H54 (cell line): ENCODE data around the gene PLEKHA5.
A peak's percentile ranks its signal among the peaks of the same experiment; 100 is the strongest.

Experiments used
- DNase-seq: peaks from one replicate; pipeline ENCODE4 v3.0.0; 2011; ENCODE audit warnings: low spot score, mixed read lengths; ENCODE audit not compliant: insufficient read length
- FAIRE-seq: peaks from 3 replicates; lab custom pipeline; 2011; peaks lifted over from hg19 to GRCh38; lab: Jason Lieb, UNC
- POLR2A ChIP-seq: IDR thresholded peaks from 2 replicates; pipeline ENCODE4 v1.6.1; 2011; ENCODE audit warnings: low read depth, mild to moderate bottlenecking, low read length

The PLEKHA5 gene

DNA sequence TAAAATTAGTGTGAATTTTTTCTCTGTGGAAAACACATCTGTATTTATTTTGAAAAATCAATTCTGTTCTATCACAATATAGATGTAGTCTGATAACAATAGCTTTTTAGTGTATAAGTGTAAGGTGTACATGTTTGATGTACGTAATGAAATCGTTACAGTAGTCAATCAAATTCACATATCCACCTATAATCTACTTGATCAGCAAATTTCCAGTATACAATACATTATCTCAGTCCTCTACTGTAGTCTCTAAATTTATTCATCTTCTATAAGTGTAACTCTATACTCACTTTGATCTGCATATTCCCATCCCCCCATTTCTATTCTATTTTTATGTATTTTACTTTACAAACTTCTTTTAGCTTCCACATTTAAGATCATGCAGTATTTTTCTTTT lies 13.0 kb downstream of the PLEKHA5 start:
- DNase-seq = no peak
- FAIRE-seq = no peak
- TF ChIP-seq POLR2A = no peak

DNA sequence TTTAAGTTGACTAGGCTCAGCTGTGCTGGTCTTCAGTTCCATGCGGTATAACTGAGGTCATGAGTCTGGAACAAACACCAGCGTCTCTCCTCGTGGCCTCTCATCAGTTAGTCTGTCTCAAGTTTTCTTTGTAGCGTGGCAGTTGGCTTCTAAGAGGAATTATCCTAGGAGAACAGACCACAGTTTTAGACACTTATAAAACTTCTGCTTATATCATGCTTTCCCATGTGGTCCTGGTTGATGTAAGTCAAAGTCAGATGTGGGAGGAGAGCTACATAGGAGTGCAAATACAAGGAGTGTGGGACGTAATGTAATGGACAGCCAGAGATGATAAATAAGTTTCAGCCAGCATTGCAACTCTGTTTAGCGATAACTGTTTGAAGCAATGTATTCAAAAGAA lies 14.8 kb downstream of the PLEKHA5 start:
- TF ChIP-seq POLR2A = no peak
- FAIRE-seq (no peak), DNase-seq (no peak)

DNA sequence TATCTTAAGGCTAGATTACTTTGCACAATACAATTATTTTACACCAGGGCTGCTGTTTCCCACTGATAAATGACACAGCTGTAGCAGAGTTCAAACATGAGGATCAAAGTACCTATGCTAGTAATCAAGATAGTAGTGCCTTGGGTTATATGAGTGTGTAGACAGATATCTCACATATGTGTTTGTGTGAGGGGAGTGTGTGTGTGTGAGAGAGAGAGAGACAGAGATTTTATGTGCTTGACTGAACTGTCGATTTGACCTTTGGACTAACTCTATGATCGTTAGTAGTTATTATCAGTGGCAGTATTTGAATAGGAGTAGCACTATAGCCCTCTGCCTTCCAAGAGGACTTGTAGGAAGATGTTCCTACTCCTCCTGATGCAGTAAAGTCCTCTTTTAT lies 15.5 kb downstream of the PLEKHA5 start:
- DNase-seq = no peak
- no peak for TF ChIP-seq POLR2A
- FAIRE-seq = peak; percentile 73

DNA sequence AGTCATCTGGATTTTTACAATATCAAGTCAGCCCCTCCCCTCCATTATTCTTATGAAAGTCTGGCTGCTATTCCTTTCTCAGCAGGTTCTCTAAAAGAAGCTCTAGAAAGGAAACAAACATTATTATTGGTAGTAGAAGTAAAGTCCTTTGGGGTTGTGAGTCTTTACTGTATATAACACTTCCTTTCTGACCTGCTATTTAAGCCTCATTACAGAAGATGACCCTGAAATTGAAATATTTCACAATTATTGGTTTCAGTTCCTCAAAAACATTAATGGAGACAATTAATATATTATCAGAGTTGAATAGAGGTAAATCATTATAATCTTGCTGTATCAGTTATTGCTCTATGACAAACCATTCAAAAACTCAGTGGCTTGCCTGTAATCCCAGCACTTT lies 19.3 kb downstream of the PLEKHA5 start:
- no peak for TF ChIP-seq POLR2A
- FAIRE-seq (no peak), DNase-seq (no peak)

DNA sequence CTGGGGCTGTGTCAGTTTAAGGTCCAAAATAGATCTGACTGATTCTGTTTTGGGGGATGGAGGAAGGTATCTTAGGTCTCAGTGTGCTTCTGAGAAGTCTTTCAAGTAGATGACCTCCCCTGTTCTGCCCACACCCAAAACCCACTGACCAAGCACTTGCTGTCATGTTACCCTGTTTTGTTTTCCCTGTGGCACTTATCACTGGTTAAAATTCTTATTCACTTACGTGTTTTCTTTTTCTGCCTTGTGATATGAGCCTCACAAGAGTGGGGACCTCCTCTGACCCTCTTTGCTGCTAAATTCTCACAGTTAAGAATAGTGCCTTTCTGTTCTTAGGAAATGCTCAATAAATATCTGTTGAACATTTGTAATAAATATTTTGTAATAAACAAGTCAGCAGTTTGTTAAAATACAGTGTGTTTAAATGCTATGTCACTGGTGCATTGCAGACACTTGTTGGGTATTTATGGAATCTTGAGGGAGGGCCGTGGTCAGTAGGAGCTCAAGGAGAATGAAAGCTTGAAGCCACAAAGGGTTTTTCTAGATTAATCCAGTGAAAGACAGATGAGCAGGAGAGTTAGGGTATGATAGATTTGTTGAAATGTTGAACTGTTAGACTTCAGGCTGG lies 20.9 kb downstream of the PLEKHA5 start:
- FAIRE-seq (no peak), DNase-seq (no peak)
- no peak for TF ChIP-seq POLR2A

DNA sequence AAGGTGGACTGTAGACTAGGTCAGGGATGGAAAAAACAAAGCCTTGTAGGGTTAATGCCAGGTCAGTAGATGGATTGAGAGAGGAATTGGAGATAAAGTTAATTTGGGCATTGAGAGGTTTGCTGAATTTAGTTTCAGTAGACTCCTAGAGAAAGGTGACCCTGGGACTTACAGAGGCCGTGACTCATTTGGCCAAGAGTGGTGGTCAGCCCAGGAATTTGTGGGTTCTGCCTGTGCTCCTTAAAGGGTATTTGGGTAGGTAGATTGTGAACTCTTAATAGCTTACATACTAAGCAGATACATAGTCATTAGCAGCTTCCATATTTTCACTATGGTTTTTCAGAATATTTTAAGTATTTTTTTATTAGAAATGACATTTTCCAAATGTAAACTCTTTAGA lies 21.8 kb downstream of the PLEKHA5 start:
- DNase-seq (no peak), FAIRE-seq (no peak)
- no peak for TF ChIP-seq POLR2A

DNA sequence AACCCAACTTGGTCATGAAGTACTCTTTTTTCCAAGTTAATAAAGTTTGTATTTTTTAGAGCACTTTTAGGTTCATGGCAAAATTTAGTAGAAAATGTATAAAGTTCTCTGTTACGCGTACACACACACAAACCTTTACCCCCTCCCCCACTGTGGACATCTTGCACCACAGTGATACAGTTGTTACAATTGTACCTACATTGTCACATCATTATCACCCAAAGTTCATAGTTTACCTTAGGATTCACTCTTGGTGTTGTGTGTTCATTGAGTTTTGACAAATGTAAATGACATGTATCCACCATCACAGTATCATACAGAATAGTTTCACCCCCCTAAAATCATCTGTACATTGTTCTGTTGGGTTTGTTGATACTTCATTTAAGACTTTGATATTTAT lies 23.9 kb downstream of the PLEKHA5 start:
- DNase-seq = no peak
- no peak for TF ChIP-seq POLR2A
- peak; percentile 78 for FAIRE-seq

DNA sequence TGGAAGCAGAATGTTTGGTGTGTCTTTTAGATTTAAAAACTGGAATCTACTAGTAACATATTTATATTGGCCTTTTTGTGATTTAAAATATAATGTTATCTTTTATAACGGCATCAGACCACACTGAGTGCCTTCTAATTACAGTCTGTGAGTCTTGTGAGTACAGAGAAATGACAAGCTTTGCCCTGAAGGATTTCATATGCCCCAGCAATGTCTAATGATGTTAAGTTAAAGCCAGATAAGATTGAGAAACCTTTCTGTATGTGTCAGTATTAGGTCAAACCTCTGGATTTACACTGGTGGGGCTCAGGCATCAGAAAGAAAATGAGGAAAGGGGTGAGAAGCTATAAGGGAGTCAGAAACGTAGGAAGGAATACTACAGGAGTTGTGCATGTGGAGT lies 25.2 kb downstream of the PLEKHA5 start:
- DNase-seq = no peak
- no peak for FAIRE-seq
- TF ChIP-seq POLR2A = no peak

DNA sequence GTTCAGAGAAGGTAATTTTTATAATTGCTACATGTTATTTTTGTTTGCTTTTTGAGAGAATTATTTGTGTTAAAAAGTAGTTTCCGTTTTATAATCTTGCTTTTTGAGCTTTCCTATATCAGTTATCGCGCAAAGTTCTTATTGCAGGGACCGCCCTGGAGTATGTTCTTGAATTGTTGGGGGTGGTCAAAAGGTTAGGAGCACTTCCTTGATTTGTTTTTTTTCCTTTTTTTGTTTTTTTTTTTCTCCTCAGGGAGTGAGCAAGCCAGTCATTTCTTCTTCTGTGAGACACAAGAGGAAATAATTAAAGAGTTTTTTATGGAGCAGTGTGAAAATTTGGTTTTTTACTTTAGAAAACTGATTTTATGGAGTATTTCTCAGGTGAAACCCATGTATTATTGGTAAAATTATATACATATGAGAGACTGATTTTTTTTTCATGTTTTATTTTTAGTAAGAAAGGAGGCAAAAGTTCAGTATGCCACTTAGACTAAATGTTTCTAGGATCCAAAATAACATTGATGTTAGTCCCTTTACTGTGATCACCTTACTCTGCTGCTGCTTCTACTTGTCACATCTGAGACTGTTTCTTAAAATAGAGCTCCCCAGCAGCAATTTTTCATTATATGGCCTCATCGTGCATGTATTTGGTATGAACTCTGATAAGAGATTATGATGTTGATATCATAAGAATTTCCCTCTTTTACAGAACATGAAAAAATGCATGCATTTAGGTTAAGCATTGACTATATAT lies 26.6 kb downstream of the PLEKHA5 start:
- FAIRE-seq (no peak), DNase-seq (no peak)
- no peak for TF ChIP-seq POLR2A

DNA sequence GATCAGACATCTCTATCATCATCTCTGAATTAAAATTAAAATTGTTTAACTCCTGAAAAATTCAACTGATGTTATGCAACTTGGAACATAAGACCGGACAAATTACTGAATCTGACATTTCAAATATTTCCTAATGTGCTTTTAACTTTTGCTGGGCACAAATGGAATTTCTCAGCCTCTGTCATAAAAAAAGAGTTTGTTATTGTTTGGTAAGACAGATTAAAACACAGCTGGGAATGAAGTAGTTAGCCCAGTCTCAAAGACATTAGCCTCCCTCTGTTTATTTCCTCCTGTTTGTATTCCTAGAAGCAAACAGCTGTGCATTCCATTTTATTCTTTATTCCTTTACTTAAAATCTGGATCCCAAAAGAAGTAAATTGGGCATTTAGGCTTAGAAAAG lies 29.4 kb downstream of the PLEKHA5 start:
- DNase-seq = no peak
- TF ChIP-seq POLR2A = no peak
- no peak for FAIRE-seq

DNA sequence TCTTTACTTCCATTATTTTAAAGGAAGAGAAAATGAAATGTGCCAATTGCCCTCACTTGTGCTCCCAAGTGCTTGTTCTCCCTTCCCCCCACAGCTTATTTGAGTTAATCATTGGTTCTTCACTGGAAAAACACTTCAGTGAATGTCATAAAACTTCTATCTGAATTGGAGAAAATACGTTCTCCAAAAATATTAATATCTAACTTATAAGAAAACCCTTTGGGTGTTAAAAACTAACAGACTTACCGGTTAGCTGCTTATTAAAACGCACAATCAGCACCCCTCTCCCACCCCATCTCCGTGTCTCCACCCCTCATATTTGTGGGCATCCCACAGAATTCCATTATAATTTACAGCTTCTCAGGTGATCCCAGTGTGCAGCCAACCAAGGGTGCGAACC lies 31.7 kb downstream of the PLEKHA5 start:
- DNase-seq (no peak), FAIRE-seq (no peak)
- TF ChIP-seq POLR2A = no peak

DNA sequence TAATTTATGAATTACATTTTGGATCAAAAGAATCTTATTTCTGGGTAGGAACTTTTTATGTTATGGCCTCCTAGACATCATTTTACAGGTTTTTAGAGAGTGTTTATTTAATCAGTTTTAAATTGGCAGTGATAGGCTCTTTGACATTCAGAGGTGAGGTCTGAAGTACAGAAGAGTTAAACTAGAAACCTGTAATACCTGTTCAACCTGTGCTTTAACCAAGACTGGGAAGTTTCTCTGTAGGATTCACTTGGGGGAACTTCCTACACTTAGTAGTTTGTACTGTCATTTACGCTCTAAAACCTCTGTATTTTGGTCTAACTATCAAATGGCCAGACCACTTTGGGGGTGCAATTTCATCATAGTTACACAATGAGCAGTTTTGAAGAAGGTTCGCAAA lies 35.9 kb downstream of the PLEKHA5 start:
- DNase-seq (no peak), FAIRE-seq (no peak)
- no peak for TF ChIP-seq POLR2A

DNA sequence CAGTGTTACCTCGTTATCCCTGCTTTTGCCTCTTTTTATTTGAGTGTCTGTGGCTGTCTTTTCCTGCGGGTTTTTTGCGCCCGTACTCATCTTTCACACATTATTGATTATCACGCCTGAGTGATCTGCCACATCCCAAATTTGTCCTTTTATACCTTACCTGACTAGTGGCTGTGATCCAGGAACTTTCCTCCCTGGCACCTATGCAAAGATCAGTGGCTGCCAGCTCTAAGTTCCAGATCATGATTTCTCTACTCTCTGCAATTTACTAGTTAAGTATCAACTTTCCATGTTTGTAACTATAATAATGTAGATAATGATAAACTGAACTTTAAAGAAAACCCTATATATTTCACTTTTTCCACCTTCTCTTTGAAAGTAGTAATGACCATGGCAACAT lies 36.9 kb downstream of the PLEKHA5 start:
- DNase-seq (no peak), FAIRE-seq (no peak)
- no peak for TF ChIP-seq POLR2A

DNA sequence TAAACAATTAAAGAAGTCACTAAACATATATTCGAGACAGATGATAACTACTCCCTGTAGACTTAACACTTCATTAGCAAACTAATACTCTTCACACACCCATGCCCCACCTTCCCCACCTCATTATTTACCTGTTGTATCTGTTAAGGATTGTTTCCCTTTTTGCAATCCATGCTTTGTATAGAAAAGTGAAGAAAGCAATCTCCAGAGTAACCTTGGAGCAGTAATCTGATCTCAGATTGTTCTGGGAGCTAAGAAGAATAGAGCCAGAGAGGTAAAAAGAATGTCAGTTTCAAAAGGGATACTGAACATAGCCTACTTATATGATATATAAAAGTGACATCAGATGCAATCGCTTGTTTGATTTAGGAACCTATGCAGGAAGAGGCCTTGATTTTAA lies 37.4 kb downstream of the PLEKHA5 start:
- TF ChIP-seq POLR2A = no peak
- DNase-seq = no peak
- FAIRE-seq = no peak

DNA sequence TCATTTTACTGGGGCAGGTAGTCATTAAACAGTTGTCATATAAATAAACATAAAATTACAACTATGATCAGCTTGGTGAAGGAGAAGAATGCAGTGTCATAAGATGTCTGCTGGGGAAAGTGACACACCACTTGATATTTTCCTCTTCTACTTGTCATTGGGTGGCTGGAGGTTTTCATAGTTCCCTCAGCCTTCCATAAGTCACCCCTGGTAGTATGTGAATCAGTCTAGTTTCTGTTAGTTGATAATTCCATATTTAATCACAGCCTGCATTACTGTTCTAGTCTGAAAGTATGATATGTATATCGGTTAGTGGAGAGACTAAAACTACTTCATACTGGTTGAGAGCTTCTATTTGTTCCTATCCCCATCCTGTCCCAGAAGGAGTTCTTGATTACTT lies 38.2 kb downstream of the PLEKHA5 start:
- DNase-seq (no peak), FAIRE-seq (no peak)
- no peak for TF ChIP-seq POLR2A
